Activated naive CD8-positive, alpha-beta T cell treated with anti-CD3 and anti-CD28 coated beads, Interleukin-2, amount 50 U/mL, for 24 hours (primary cell): Measurements from ENCODE around the gene MXRA7.
"Not testable (repeated sequence)": the region's sequence is repeated elsewhere in the genome, so short reads cannot be mapped to it uniquely, and the experiment has no call there.

Source experiments
- ATAC-seq: fragments of 150-1000 bp; cut with Tn5 transposase; one replicate; pipeline ENCODE4 v1.10.0; 2021
- DNase-seq: peaks from one replicate; pipeline ENCODE4 v3.0.0; 2021
- H3K27ac Mint-ChIP-seq: one replicate; pipeline ENCODE4 v1.8.0; 2021; ENCODE audit warnings: mild to moderate bottlenecking, mixed read lengths
- H3K27me3 Mint-ChIP-seq: one replicate; pipeline ENCODE4 v1.8.0; 2021; ENCODE audit warnings: mixed read lengths
- H3K36me3 Mint-ChIP-seq: one replicate; pipeline ENCODE4 v1.8.0; 2021; ENCODE audit warnings: low read depth, mixed read lengths
- H3K4me1 Mint-ChIP-seq: one replicate; pipeline ENCODE4 v1.8.0; 2021; ENCODE audit warnings: mixed read lengths
- H3K4me3 Mint-ChIP-seq: one replicate; pipeline ENCODE4 v1.8.0; 2021; ENCODE audit warnings: mild to moderate bottlenecking, moderate library complexity, mixed read lengths
- H3K9me3 Mint-ChIP-seq: one replicate; pipeline ENCODE4 v1.8.0; 2021; ENCODE audit warnings: mixed read lengths

The MXRA7 gene

GRCh38 chr17:76727745-76728456, 17.1 kb upstream of the MXRA7 start:
- H3K9me3 Mint-ChIP-seq = no peaks in the 10 kb centered on the region
- peaks cover 70% of the 10 kb centered on the region for H3K4me1 Mint-ChIP-seq
- no peaks in the 10 kb centered on the region for H3K27me3 Mint-ChIP-seq
- peaks cover 65% of the 10 kb centered on the region for H3K36me3 Mint-ChIP-seq
- H3K4me3 Mint-ChIP-seq = peak overlapping the region; percentile 96
- DNase-seq = no peak
- no peak for ATAC-seq
- H3K27ac Mint-ChIP-seq = peak overlapping the region; percentile 92

DNA sequence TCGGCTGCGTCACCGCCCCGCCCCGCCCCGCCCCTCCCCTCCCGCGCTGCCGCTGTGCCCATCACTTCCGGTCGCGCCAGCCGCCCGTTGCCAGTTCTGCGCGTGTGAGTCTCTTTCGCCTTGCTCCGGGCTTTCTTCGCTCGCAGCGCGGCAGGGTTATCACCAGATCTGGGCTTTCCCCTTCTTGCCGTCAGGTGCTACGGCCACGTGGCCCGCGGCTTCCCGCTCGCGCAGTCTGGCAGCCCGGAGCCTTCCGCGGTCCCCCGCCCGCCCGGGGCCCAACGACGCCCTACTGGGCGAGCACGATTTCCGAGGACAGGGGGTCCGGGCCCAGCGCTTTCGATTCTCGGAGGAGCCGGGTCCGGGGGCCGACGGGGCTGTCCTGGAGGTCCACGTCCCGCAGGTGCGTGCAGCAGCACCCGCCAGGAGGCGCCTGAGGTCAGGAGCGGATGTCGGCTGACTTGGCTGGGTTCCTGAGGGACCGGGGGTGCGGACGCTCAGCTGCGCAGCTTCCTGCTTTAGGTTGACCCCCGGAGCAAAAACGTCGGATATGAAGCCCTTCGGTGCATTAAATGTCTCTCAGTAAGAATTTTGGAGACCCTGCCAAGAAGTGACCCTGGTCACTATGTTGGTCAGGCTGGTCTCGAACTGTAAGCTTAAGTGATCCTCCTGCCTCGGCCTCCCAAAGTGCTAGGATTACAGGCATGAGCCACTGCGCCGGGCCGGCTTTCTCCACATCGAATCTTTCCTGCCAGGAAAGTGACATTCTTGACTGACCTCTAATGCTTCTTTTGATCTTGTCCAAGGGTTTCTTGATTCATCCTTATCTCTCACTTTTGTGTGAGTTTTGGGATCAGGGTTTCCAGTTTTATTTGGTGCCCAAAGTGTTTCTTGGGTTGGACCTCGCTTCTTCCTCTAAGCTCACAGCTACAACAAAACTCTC, 16.3 kb upstream of the MXRA7 start, which contains the start of gene METTL23:
Gene METTL23, plus strand, starts transcription at position 64 of the 943 bp plus-strand sequence. CDS start 2,872 bp downstream, outside the sequence.
- H3K36me3 Mint-ChIP-seq = peaks cover 68% of the 10 kb centered on the region
- peaks cover 65% of the 10 kb centered on the region for H3K4me1 Mint-ChIP-seq
- no peaks in the 10 kb centered on the region for H3K27me3 Mint-ChIP-seq
- no peaks in the 10 kb centered on the region for H3K9me3 Mint-ChIP-seq
- ATAC-seq (peak; percentile 47), DNase-seq (peak; percentile 86)
- H3K27ac Mint-ChIP-seq = peak within 1 kb of the TSS; percentile 92
- H3K4me3 Mint-ChIP-seq = peak within 1 kb of the TSS; percentile 96

- H3K4me1 Mint-ChIP-seq = peaks cover 66% of the 10 kb centered on the region
- H3K36me3 Mint-ChIP-seq = peaks cover 69% of the 10 kb centered on the region
Observed at GRCh38 chr17:76726231-76726775, 15.5 kb upstream of the MXRA7 start, which contains the start of gene JMJD6. Gene JMJD6 (minus strand): TSS chr17:76726606. CDS start chr17:76726475, 131 bp downstream.

GRCh38 chr17:76725580-76726230, 14.9 kb upstream of the MXRA7 start:
- ATAC-seq (peak; percentile 41), DNase-seq (peak; percentile 84)
- Mint-ChIP-seq H3K9me3 (no peaks in the 10 kb centered on the region), H3K4me1 (peaks cover 68% of the 10 kb centered on the region), H3K27me3 (no peaks in the 10 kb centered on the region), H3K27ac (peak overlapping the region; percentile 92), H3K4me3 (peak overlapping the region; percentile 96), H3K36me3 (peaks cover 71% of the 10 kb centered on the region)

More at GRCh38 chr17:76726231-76726775, 15.5 kb upstream of the MXRA7 start, which contains the start of gene JMJD6:
- H3K27ac Mint-ChIP-seq = peak within 1 kb of the TSS; percentile 92
- H3K4me3 Mint-ChIP-seq = peak within 1 kb of the TSS; percentile 96
- DNase-seq (peak; percentile 94), ATAC-seq (peak; percentile 89)
- no peaks in the 10 kb centered on the region for H3K9me3 Mint-ChIP-seq
- H3K27me3 Mint-ChIP-seq = no peaks in the 10 kb centered on the region

GRCh38 chr17:76723812-76724211, 13.0 kb upstream of the MXRA7 start:
- DNase-seq (no peak), ATAC-seq (no peak)
- no peak overlapping the region for H3K27ac Mint-ChIP-seq
- peaks cover 74% of the 10 kb centered on the region for H3K36me3 Mint-ChIP-seq
- no peaks in the 10 kb centered on the region for H3K9me3 Mint-ChIP-seq
- no peaks in the 10 kb centered on the region for H3K27me3 Mint-ChIP-seq
- peak overlapping the region; percentile 96 for H3K4me3 Mint-ChIP-seq
- peaks cover 57% of the 10 kb centered on the region for H3K4me1 Mint-ChIP-seq

- DNase-seq, H3K9me3 Mint-ChIP-seq, ATAC-seq, H3K4me3 Mint-ChIP-seq, H3K27ac Mint-ChIP-seq, H3K27me3 Mint-ChIP-seq: not testable (repeated sequence)
- Mint-ChIP-seq H3K4me1 (peaks cover 55% of the 10 kb centered on the region), H3K36me3 (peaks cover 81% of the 10 kb centered on the region)
Observed at GRCh38 chr17:76722977-76723376, 12.2 kb upstream of the MXRA7 start.

DNA sequence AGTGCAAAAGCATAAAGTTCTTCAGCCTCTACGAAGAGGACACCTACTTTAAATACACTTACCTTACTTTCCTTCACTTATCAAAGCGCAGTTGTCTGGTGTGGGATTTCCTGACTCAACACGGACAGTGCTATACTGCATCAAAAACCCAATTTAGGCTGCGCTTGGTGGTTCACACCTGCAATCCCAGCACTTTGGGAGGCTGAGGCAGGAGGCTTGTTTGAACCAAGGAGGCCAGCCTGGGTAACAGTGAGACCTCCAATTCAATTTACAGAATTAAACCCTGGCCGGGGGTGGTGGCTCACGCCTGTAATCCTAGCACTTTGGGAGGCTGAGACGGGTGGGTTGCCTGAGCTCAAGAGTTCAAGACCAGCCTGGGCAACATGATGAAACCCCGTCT, 11.5 kb upstream of the MXRA7 start:
- Mint-ChIP-seq H3K4me1 (peaks cover 52% of the 10 kb centered on the region), H3K27me3 (no peaks in the 10 kb centered on the region), H3K9me3 (no peaks in the 10 kb centered on the region), H3K4me3 (no peak overlapping the region), H3K27ac (peak overlapping the region; percentile 69), H3K36me3 (peaks cover 76% of the 10 kb centered on the region)
- ATAC-seq (no peak), DNase-seq (no peak)

GRCh38 chr17:76721463-76721862, 10.7 kb upstream of the MXRA7 start:
- ATAC-seq (no peak), DNase-seq (no peak)
- Mint-ChIP-seq H3K36me3 (peaks cover 78% of the 10 kb centered on the region), H3K9me3 (no peaks in the 10 kb centered on the region), H3K27me3 (no peaks in the 10 kb centered on the region), H3K4me3 (no peak overlapping the region), H3K27ac (no peak overlapping the region), H3K4me1 (peaks cover 61% of the 10 kb centered on the region)

GRCh38 chr17:76720941-76721340, 10.2 kb upstream of the MXRA7 start:
- ATAC-seq (no peak), DNase-seq (no peak)
- H3K36me3 Mint-ChIP-seq = peaks cover 81% of the 10 kb centered on the region
- H3K27me3 Mint-ChIP-seq = no peaks in the 10 kb centered on the region
- H3K27ac Mint-ChIP-seq = no peak overlapping the region
- no peak overlapping the region for H3K4me3 Mint-ChIP-seq
- peaks cover 66% of the 10 kb centered on the region for H3K4me1 Mint-ChIP-seq
- no peaks in the 10 kb centered on the region for H3K9me3 Mint-ChIP-seq

DNA sequence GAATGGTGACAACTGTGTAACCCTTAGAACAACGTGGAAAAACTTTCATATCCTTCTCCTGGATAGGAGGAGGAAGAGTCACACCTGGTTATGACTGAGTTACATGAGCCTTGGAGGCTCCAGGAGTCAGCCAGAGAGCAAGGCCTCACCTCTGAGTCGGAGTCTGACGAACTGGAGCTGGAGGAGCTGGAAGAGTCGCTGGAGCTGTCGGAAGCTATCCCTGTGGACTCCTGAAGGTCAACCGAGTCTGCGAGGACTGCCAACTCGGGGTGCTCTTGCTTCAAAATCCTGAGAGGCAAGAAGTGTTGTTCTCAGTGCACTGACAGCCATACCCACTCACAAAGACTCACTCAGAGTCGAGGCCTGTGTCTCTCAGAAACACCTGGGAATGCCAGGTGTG, 9.4 kb upstream of the MXRA7 start:
- H3K4me1 Mint-ChIP-seq = peaks cover 67% of the 10 kb centered on the region
- no peak overlapping the region for H3K27ac Mint-ChIP-seq
- H3K9me3 Mint-ChIP-seq = no peaks in the 10 kb centered on the region
- peaks cover 81% of the 10 kb centered on the region for H3K36me3 Mint-ChIP-seq
- ATAC-seq (no peak), DNase-seq (no peak)
- H3K4me3 Mint-ChIP-seq = no peak overlapping the region
- no peaks in the 10 kb centered on the region for H3K27me3 Mint-ChIP-seq

GRCh38 chr17:76718516-76718915, 7.8 kb upstream of the MXRA7 start:
- DNase-seq = no peak
- Mint-ChIP-seq H3K36me3 (peaks cover 72% of the 10 kb centered on the region), H3K4me1 (peaks cover 68% of the 10 kb centered on the region), H3K27ac (no peak overlapping the region), H3K27me3 (no peaks in the 10 kb centered on the region), H3K9me3 (no peaks in the 10 kb centered on the region), H3K4me3 (no peak overlapping the region)
- no peak for ATAC-seq

GRCh38 chr17:76716839-76717215, 6.1 kb upstream of the MXRA7 start:
- H3K27ac Mint-ChIP-seq = peak overlapping the region; percentile 90
- no peak for DNase-seq
- H3K4me1 Mint-ChIP-seq = peaks cover 62% of the 10 kb centered on the region
- H3K4me3 Mint-ChIP-seq = peak overlapping the region; percentile 58
- no peaks in the 10 kb centered on the region for H3K9me3 Mint-ChIP-seq
- ATAC-seq = no peak
- no peaks in the 10 kb centered on the region for H3K27me3 Mint-ChIP-seq
- peaks cover 62% of the 10 kb centered on the region for H3K36me3 Mint-ChIP-seq

DNA sequence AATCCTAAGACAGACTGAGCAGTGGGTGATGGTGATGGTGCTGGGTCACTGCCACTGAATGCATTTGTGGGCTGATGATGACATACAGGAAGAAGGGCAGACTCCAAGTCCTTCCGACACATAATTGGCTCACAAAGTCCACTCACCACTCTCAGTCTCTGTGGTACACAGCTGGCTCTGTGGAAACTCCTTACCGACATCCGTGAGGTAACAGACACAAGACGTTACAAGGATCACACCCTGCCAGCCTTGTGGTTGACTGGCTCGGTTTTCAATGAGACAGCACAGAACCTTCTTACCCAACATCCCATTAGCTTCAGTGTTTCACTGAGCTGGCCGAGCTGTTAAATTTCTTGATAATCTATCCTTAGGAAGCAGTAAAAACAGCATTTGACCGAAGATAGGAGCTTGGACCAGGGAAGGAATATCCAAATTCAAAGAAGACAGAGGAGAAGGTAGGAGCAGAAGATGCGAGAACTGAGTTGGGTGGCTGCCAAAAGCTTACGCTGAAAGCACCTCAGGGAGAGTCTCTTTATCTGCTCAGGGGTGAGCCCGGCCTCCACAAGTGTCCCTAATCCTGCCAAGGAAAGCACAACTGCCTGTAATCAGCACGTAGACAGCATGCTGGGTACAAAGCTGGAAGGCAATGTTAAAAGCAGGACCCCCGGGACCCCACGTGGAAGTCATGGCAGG, 5.5 kb upstream of the MXRA7 start:
- Mint-ChIP-seq H3K27ac (peak overlapping the region; percentile 90), H3K27me3 (no peaks in the 10 kb centered on the region), H3K36me3 (peaks cover 57% of the 10 kb centered on the region), H3K4me3 (peak overlapping the region; percentile 58), H3K4me1 (peaks cover 59% of the 10 kb centered on the region), H3K9me3 (no peaks in the 10 kb centered on the region)
- DNase-seq = peak; percentile 66
- peak; percentile 94 for ATAC-seq

GRCh38 chr17:76715496-76715830, 4.7 kb upstream of the MXRA7 start:
- no peaks in the 10 kb centered on the region for H3K9me3 Mint-ChIP-seq
- DNase-seq (no peak), ATAC-seq (no peak)
- peak overlapping the region; percentile 58 for H3K4me3 Mint-ChIP-seq
- peak overlapping the region; percentile 90 for H3K27ac Mint-ChIP-seq
- peaks cover 50% of the 10 kb centered on the region for H3K36me3 Mint-ChIP-seq
- H3K4me1 Mint-ChIP-seq = peaks cover 59% of the 10 kb centered on the region
- no peaks in the 10 kb centered on the region for H3K27me3 Mint-ChIP-seq
